Breast epithelium (tissue), 3 donors: ENCODE data around the gene GLIS1.

ENCODE experiments used
- POLR2A ChIP-seq: fragments of 450-650 bp; IDR thresholded peaks from one replicate; pipeline ENCODE4 v1.6.1; 2016; ENCODE audit warnings: antibody characterized with exemption, mild to moderate bottlenecking, moderate library complexity
- POLR2AphosphoS5 ChIP-seq, 3 donors: sonication (generic); formaldehyde crosslinking; IDR thresholded peaks; one replicate each; pipeline ENCODE4 v1.6.1; 2017; ENCODE audit warnings: antibody characterized with exemption in 3 of 3

DNA sequence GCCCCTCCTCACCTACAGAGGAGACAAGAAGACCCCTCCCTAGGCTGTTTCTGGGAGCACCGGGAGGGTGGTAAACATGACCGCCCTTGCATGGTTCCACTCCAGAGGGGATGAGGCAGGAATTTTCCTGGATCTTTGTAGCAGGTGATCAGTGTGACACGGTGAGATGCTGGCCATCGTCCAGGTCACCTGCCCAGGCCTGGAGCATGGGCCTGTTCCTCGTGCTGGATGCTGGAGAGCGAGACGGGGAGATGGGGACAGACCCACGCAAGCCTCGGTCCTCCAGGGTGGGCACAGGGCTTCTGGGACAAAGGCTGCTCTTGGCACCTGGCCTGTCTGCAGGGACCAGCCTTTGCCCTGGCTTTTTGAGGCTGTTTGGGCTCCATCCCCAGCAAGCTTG, 233.6 kb downstream of the GLIS1 start:
- no peak for TF ChIP-seq POLR2AphosphoS5 (IDR thresholded peaks at IDR 0.05)
- no peak for TF ChIP-seq POLR2A
